Urothelium cell line (cell line): ENCODE measurements around the gene NLRP1.
A peak's percentile ranks its signal among the peaks of the same experiment; 100 is the strongest.

Experiments
- DNase-seq: peaks from one replicate; pipeline ENCODE4 v3.0.0; 2011; ENCODE audit warnings: low spot score, mixed read lengths
- FAIRE-seq: peaks from 2 replicates; lab custom pipeline; 2011; peaks lifted over from hg19 to GRCh38; lab: Jason Lieb, UNC

Gene NLRP1

DNA sequence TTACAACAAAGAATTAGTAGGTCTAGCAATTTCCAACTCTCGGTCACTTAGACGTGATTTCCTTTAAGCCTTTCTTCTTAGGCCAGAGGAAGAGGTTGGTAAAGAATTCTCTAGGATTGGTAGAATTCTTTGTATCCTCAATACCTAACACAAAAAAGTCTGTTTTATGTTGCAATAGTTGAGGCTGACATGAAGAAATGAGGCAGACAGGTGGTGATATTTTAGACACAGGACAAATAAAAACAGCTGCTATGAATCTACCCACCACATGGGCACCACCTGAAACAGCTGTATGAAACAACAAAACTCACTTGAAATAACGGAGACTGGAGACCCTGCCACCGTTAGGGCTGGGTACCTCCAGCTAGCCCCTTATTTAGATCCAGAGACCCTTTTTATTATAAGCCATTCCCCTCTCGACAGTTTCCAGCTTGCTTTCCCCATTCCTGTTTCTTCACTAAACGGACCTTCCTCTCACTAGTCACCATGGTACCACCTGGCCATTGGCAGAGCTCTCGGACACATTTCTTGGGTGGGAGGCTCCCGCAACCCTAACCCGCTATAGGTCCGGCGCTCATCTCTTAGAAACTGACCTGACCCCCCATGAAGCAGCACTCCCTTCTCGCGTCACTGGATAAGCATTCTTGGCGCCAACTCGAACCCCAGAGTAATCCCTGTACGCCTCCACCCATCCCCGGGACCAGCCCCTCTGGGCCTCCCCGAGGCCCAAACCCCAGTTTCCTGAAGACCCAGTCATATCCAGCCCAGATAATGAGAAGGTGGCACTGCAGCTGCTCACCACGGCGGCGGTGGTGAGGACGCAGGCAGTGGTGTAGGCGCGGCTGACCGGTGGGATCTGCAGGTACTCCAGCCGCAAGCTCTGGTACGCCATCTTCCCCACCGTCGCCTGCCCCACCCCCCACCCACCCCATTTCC lies 98.8 kb downstream of the NLRP1 start, which contains the start of gene DERL2:
DERL2 (minus strand) TSS at position 909 of the 936 bp plus-strand sequence; CDS start at position 892, 17 bp downstream.
- no peak for DNase-seq
- no peak for FAIRE-seq

DNA sequence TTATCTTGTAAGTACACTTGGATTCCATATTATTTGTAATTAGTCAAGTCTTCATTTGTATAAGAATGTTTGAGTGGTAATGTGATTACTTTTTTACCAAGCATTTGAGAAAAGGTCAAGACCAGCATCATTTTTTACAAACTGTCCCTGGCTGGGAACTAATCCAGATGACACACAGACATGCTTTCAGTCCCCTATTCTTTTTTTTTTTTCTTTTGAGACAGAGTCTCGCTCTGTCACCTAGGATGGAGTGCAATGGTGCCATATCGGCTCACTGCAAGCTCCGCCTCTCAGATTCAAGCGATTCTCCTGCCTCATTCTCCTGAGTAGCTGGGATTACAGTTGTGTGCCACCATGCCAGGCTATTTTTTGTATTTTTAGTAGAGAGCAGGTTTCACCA lies 102.9 kb downstream of the NLRP1 start:
- no peak for DNase-seq
- FAIRE-seq = no peak

DNA sequence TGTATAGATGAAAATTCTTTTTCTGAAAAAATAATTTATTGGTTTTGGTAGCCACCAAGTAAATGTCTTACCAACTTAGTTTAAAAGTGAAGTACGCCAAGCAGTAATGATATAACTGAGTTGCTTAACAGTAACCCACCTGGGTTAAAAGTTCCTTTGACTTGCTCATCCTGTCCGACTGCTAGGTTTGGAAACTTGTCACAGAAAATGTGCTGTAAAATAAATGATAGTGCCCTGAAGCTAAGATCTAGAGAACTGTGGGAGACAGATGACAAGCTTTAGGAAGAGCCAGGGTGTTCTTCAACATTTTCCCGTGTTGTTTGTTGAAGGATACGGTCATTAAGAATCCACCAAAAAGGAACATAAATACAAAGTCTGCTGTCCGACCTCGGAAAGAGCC lies 103.3 kb downstream of the NLRP1 start:
- DNase-seq (no peak), FAIRE-seq (no peak)

DNA sequence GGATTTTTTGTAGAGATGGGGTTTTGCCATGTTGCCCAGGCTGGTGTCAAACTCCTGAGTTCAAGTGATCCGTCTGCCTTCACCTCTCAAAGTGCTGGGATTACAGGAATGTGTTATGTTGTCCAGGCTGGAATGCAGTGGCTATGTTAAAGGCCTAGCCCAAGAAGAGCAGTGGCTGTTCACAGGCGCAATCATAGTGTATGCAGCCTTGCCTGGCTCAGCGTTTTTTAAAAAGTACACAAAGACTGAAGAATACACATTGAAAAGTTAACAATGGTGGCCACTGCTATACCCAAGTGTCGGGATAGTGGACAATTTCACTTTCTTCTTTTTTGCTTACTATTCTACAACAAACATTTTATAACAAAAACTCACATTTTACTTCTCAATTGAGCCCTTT lies 105.3 kb downstream of the NLRP1 start:
- DNase-seq = no peak
- no peak for FAIRE-seq

DNA sequence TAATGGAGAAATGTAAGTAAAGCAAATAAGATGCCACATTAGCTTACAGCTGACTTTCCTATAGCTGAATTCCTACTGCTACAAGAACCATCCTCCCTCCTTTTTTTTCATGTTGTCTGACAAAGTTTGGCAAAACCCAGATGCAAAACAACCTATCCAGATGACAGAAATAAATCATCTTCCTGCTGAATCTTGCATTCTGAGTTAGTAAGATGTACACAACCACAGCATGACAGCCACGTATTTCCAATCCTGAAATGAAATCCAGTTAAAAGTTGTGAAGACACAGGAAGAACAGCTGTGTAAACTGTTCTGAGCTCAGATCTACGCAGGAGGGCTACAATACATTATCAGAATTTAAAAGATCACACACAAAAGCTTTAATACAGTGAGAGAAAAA lies 110.4 kb downstream of the NLRP1 start:
- FAIRE-seq (no peak), DNase-seq (no peak)

DNA sequence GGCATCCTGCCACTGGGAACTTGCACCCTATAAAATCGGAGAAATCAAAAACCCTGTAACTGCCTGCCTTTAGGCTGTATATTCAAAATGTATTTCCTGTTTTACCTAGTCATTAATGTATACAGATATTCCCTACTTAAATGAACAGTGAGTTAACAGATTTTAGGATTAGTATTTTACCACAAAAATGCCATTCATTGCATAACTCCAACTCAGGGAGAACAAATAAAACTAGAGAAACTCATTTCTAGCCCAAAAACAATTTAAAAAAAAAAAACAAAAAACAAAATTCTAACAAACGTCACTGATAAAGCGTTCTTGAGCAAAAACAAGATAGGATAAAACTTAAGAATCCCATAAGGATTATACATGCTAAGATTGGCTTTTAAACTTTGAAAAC lies 111.8 kb downstream of the NLRP1 start:
- no peak for DNase-seq
- no peak for FAIRE-seq

DNA sequence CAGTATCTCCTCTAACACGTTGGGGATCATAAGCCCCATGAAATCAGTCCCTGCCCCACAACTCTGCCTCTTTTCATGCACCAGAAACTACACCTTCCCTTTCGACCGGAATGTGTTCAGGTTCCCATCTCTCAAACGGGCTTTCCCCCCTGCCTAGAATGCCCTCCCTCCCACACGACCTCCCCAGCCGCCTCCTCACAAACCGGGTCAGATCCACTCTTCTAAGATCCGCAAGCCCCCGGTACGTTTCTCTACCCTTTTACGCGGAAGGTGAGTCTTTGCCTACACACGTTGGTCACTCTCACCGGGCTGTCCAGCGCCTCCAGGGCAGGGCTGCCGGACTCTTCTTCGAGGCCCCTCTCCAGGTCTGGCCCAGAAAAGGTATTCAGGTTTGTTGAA lies 116.2 kb downstream of the NLRP1 start:
- FAIRE-seq (no peak), DNase-seq (peak; percentile 2)

DNA sequence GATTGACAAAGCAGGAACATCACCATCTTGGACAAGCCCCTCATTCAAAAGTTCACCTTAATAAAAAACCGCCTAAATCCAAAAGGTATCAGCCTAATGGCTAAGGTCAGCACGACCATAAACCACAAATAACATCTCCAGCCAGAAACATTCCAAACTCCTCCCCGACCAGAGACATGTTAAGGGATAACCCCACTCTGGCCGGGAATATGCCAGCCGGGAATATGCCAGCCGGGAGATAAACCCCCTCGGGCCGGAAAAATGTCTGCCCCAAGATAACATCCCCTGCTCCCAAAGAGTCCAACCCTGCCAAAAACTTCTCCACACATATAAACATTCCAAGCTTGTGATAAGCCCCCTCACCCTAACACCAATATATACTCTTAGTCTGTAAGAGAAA lies 116.9 kb downstream of the NLRP1 start:
- DNase-seq (no peak), FAIRE-seq (no peak)

DNA sequence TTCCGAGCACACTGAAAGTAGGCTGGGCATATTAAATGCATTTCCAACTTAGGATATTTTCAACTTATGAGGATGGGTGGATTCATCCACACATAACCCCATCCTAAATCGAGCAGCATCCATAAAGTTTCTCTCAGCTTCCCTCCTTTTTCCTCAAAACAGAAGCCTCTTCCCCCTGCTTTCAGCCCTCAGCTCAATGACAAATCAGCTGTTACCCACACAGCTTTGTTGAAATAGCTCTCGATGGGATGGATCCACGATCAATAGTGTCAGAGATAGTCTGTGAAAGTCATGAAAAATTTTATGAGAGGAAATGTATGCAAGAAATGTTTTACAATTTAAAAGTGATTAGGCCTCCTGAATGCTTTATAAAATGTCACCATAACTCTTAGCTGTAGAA lies 118.0 kb downstream of the NLRP1 start:
- DNase-seq = no peak
- FAIRE-seq = no peak

DNA sequence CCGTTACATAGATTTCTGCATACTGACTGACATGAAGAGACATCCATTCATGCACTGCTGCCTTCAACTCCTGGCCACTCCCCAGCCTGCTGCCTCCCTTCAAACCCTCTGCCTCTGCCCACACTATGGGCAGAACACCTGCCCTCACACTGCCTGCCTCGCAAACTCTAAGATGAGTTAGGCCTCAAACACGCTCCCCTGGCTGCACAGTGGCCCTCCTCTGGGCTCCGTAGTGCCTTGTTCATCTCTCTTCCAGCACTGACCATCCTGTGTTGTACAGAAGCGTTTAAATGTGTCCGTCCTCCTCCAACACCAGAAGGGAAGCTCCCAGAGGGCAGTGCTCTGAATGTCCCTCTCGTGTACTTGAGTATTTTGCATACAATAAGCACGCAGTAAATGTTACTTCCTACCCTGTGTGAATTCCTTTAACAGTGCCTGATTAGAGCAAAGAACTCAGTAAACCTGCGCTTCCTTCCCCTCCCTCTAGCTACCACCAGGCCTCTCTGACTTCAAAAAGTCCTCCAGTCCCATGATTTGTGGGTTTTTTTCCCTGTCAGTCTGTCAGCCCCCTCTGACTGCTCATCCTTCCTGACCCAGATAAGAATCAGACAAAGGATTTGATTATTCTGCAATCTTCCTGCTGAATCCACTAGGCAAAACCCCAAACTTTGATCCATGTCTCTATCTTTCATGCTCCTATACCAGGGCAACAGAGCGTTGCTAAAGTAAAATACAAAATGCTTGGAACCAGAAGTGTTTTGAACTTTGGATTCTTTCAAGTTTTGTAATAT lies 119.4 kb downstream of the NLRP1 start:
- DNase-seq = no peak
- FAIRE-seq = no peak
